GM10847 (cell line): ENCODE data around the gene PCDH9.

Experiments used
- POLR2A ChIP-seq: IDR thresholded peaks from 2 replicates; pipeline ENCODE4 v1.6.1; 2011; ENCODE audit not compliant: insufficient read length; ENCODE audit errors: extremely low read depth

PCDH9 gene

GRCh38 chr13:66927562-66927961 lies 302.6 kb downstream of the PCDH9 start:
- TF ChIP-seq POLR2A = no peak

- no peak for TF ChIP-seq POLR2A
These were observed 303.1 kb downstream of the PCDH9 start for GRCh38 chr13:66926851-66927524.

- no peak for TF ChIP-seq POLR2A
These were observed 303.8 kb downstream of the PCDH9 start for GRCh38 chr13:66926200-66926850.

- TF ChIP-seq POLR2A = no peak
These were observed 307.7 kb downstream of the PCDH9 start for GRCh38 chr13:66922444-66922843.

GRCh38 chr13:66921437-66921836 lies 308.7 kb downstream of the PCDH9 start:
- TF ChIP-seq POLR2A = no peak

GRCh38 chr13:66915596-66916185 lies 314.4 kb downstream of the PCDH9 start:
- no peak for TF ChIP-seq POLR2A

GRCh38 chr13:66914155-66914554 lies 316.0 kb downstream of the PCDH9 start:
- no peak for TF ChIP-seq POLR2A

- TF ChIP-seq POLR2A = no peak
These were observed 318.7 kb downstream of the PCDH9 start for GRCh38 chr13:66911411-66911939.

- TF ChIP-seq POLR2A = no peak
These were observed 330.2 kb downstream of the PCDH9 start for GRCh38 chr13:66899955-66900354.

GRCh38 chr13:66896933-66897332 lies 333.2 kb downstream of the PCDH9 start:
- no peak for TF ChIP-seq POLR2A

GRCh38 chr13:66895780-66896179 lies 334.4 kb downstream of the PCDH9 start:
- TF ChIP-seq POLR2A = no peak

GRCh38 chr13:66895320-66895719 lies 334.8 kb downstream of the PCDH9 start:
- no peak for TF ChIP-seq POLR2A

GRCh38 chr13:66888698-66889097 lies 341.4 kb downstream of the PCDH9 start:
- no peak for TF ChIP-seq POLR2A

- no peak for TF ChIP-seq POLR2A
These were observed 343.0 kb downstream of the PCDH9 start for GRCh38 chr13:66887088-66887487.

- no peak for TF ChIP-seq POLR2A
These were observed 343.9 kb downstream of the PCDH9 start for GRCh38 chr13:66886264-66886663.

GRCh38 chr13:66879988-66880387 lies 350.1 kb downstream of the PCDH9 start:
- TF ChIP-seq POLR2A = no peak

- TF ChIP-seq POLR2A = no peak
These were observed 354.9 kb downstream of the PCDH9 start for GRCh38 chr13:66875264-66875663.

- no peak for TF ChIP-seq POLR2A
These were observed 365.5 kb downstream of the PCDH9 start for GRCh38 chr13:66864627-66865026.
